Body of pancreas (tissue), 4 donors: ENCODE results near the gene CARS2. TPM values are rescaled to one million over a fixed set of nuclear protein-coding genes. Genes with fewer than 3 reads are reported as not detected.

ENCODE experiments used
- ATAC-seq: fragments of 150-250 bp; one replicate; pipeline ENCODE4 v1.9.1; 2016
- DNase-seq, 4 donors: peaks; one replicate each; pipeline ENCODE4 v3.0.0-alpha.2; 2019
- H3K27ac ChIP-seq, 4 donors: fragments of 200-600 bp; sonication (generic); 1 replicate in 3 of 4; 2 replicates in 1 of 4; pipeline versions ENCODE4 v1.5.1 to v1.6.1; 2016 to 2019; ENCODE audit warnings: mild to moderate bottlenecking in 1 of 4, mixed read lengths in 1 of 4, moderate library complexity in 1 of 4
- H3K27me3 ChIP-seq, 2 donors: fragments of 200-600 bp; sonication (generic); one replicate each; pipeline ENCODE4 v1.6.0; 2016; ENCODE audit warnings: mild to moderate bottlenecking in 1 of 2
- H3K36me3 ChIP-seq, 2 donors: fragments of 200-600 bp; sonication (generic); replicated peaks in 1 of 2; 2 replicates each; pipeline ENCODE4 v1.5.1; 2016; ENCODE audit warnings: low read depth in 2 of 2; ENCODE audit not compliant: insufficient read depth in 1 of 2
- H3K4me1 ChIP-seq: fragments of 200-600 bp; sonication (generic); one replicate; pipeline ENCODE4 v1.6.0; 2016
- H3K4me3 ChIP-seq, 2 donors: fragments of 200-600 bp; sonication (generic); 1 replicate in 1 of 2; 2 replicates in 1 of 2; pipeline ENCODE4 v1.5.1; 2016 to 2019
- H3K9me3 ChIP-seq, 3 donors: fragments of 200-600 bp; sonication (generic); 1 replicate in 2 of 3; 2 replicates in 1 of 3; pipeline ENCODE4 v1.5.1; 2016
- POLR2A ChIP-seq, 3 donors: fragments of 450-650 bp; IDR thresholded peaks; one replicate each; pipeline ENCODE4 v1.6.1; 2016; ENCODE audit warnings: antibody characterized with exemption in 3 of 3, mild to moderate bottlenecking in 2 of 3
- WGBS, 2 donors: methylation state at CpG; one replicate each; pipeline ENCODE4 v1.1.5; 2017; 5-methylcytosine and 5-hydroxymethylcytosine counted together
- intact Hi-C: fragments of 100-400 bp; cut with DNase I; formaldehyde crosslinking; loops from one replicate; pipeline ENCODE4 v1.15.1; 2023
- total RNA-seq, 2 donors: library from RNA; depleted of rRNA; stranded (reverse); fragments of >200 nt; gene quantifications; one replicate each; pipeline ENCODE4 v1.1.0, GENCODE V29; 2016
- TF ChIP-seq, protein P1 (sequence below), 7 experiments: fragments of 450-650 bp in 4 of 7; fragments of 200-600 bp in 3 of 7; sonication (generic) in 3 of 7; IDR thresholded peaks; one replicate each; pipeline ENCODE4 v1.5.1; 2016 to 2019; ENCODE audit warnings: antibody characterized with exemption in 7 of 7

CARS2 gene
- total RNA-seq, 2 donors from 2014 or later, result 30.1 to 43.5 TPM

DNA sequence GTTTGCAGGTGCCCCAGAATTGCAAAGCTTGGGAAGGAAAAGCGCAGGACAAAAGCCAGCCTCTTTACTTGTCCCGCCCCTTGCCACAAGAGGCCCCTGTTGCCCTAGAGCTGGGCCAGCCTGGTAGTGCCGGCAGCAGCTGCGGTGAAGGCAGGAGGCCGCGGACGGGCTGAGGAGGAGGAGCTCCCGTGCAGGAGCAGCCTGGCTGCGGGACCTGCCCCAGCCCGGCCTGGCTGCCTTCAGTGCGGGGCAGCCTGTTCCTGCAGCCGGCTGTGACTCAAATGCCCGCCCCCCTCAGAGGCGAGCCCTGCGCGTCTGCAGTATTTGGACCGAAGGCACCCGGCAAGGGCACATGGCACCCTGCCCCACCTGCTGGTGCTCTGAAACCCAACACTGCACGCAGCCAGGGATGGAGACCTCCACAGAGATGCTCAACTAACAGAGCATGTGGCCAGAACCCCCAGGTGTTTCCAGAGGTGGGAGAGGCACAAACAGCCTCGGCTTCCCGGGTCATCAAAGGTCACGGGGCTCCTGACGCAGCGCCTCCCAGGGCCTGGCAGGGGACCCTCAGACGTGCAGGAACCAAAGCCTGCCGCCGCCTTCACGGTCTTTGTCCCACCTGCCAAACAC is 60.9 kb downstream of the CARS2 start:
- peaks cover 8% of the 10 kb centered on the region for H3K4me1 ChIP-seq
- no peaks in the 10 kb centered on the region for H3K9me3 ChIP-seq
- ATAC-seq (peak; percentile 82), DNase-seq (peak; percentile 61 to 73 (median 70))
- WGBS, 2 donors, result 43% methylated on average over 28 of the region's 28 CpGs; no CpG with 5 or more reads in 1 of the 2 donors
- H3K36me3 ChIP-seq, result peaks cover 10 to 14% of the 10 kb centered on the region in 2 donors
- intact Hi-C loops, result no loop called here
- no peak overlapping the region for H3K27ac ChIP-seq
- no peak overlapping the region for H3K4me3 ChIP-seq
- H3K27me3 ChIP-seq, result no peaks in the 10 kb centered on the region
- no peak for TF ChIP-seq POLR2A (IDR thresholded peaks at IDR 0.05)
- TF ChIP-seq, protein P1, sequence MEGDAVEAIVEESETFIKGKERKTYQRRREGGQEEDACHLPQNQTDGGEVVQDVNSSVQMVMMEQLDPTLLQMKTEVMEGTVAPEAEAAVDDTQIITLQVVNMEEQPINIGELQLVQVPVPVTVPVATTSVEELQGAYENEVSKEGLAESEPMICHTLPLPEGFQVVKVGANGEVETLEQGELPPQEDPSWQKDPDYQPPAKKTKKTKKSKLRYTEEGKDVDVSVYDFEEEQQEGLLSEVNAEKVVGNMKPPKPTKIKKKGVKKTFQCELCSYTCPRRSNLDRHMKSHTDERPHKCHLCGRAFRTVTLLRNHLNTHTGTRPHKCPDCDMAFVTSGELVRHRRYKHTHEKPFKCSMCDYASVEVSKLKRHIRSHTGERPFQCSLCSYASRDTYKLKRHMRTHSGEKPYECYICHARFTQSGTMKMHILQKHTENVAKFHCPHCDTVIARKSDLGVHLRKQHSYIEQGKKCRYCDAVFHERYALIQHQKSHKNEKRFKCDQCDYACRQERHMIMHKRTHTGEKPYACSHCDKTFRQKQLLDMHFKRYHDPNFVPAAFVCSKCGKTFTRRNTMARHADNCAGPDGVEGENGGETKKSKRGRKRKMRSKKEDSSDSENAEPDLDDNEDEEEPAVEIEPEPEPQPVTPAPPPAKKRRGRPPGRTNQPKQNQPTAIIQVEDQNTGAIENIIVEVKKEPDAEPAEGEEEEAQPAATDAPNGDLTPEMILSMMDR (IDR thresholded peaks at IDR 0.05), result peak in 4 of 7 experiments; percentile 10 to 52 (median 46)

DNA sequence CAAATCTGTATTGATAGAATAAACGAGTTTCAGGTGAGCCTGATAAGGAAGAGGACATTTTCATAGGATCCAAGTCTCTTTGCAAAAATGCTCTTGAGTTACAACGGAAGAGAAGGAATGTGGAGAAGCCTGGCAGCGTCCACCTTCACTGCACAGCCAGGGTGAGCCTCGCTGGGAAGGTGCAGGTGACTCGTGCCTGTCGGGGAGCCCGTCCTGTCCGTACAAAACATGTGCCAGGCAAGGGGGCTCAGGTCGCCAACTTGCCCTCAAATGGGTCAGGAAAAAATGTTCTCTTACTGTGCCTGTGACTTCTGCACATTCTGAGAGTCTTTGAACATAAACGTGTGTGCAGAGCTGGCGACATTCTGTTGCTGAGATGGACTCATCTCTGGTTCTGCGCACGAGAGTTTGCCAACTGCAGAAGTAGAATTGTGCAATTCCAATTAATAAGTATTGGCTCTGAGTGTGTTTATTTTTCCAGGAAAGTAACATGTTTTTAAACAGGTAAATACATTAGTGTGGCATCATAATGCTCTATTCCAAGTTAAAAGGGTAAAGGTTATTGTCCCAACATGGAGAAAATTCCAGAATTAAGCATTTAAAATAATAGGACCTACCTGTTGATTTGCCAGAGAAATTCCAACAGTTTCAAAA is 62.0 kb downstream of the CARS2 start:
- DNase-seq (peak in 1 of 4 donors; percentile 2), ATAC-seq (no peak)
- Histone ChIP-seq H3K9me3 (no peaks in the 10 kb centered on the region), H3K27ac (no peak overlapping the region), H3K4me3 (no peak overlapping the region), H3K27me3 (no peaks in the 10 kb centered on the region), H3K4me1 (peaks cover 8% of the 10 kb centered on the region), H3K36me3 (peaks cover 10 to 21% of the 10 kb centered on the region in 2 donors)
- WGBS, 2 donors, result 76% methylated on average over 13 of the region's 13 CpGs
- intact Hi-C loops, result no loop called here
- TF ChIP-seq POLR2A (IDR thresholded peaks at IDR 0.05), result no peak
- TF ChIP-seq, protein P1 (IDR thresholded peaks at IDR 0.05), result no peak

DNA sequence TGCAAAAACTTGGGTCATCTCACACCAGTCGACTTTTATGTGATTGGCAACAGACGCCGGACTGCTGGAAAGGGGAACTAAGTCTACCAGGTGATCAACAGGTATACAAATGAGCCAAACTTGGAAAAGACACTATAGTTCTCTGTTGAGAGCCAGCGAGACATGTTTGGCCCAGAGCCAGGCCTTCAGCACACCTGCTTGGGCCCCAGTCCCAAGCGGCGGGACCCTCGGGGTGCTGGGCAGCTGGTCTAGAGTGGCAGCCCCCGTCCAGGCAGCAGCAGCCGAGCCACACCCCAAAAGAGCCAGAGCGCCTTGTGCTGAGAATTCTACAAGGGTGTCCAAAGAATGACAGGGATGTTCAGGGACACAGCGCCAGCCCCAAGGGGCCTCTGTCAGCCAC is 62.6 kb downstream of the CARS2 start:
- H3K27me3 ChIP-seq, result no peaks in the 10 kb centered on the region
- intact Hi-C loops, result no loop called here
- H3K4me3 ChIP-seq, result no peak overlapping the region
- no peak for TF ChIP-seq POLR2A (IDR thresholded peaks at IDR 0.05)
- TF ChIP-seq, protein P1 (IDR thresholded peaks at IDR 0.05), result no peak
- H3K36me3 ChIP-seq, result peaks cover 10 to 22% of the 10 kb centered on the region in 2 donors
- ATAC-seq (no peak), DNase-seq (peak in 2 of 4 donors; percentile 26 to 42)
- H3K27ac ChIP-seq, result no peak overlapping the region
- peaks cover 8% of the 10 kb centered on the region for H3K4me1 ChIP-seq
- H3K9me3 ChIP-seq, result no peaks in the 10 kb centered on the region
- WGBS, 2 donors, result 68 to 83% methylated on average over 11 of the region's 11 CpGs

DNA sequence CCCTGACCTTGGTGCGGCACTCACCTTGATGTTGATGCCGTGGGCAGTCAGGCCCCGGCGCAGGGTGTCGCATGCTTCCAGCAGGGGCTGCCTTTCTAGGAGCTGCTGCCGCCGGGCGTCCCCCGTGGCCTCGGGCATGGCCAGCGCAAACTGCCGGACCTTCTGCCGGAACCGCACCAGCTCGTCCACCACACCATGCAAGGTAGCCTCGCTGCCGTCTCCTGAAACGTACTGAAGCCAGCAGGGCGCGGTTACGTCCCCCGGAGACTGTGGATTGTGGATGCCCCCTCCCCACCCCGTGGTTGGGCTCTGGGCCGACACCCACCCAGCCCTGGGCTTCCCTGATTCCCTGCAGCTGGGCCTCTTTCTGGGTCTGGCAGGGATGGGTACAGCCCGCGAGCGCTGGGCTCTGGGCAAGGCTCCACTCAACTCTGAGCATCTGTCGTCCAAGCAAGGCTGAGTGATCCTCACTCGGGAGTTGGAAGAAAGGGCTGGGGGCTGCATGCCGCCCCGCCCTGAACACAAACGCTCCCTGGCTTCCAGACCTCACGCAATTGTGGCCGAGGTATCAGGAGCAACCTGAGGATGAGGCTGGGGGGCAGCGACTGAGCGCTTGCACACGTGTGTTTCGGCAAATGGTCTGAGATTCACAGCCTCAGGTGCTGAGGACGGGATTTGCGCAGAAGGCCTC is 63.5 kb downstream of the CARS2 start:
- TF ChIP-seq POLR2A (IDR thresholded peaks at IDR 0.05), result no peak
- TF ChIP-seq, protein P1 (IDR thresholded peaks at IDR 0.05), result no peak
- Histone ChIP-seq H3K4me3 (no peak overlapping the region), H3K9me3 (no peaks in the 10 kb centered on the region), H3K27me3 (no peaks in the 10 kb centered on the region), H3K36me3 (peaks cover 10 to 26% of the 10 kb centered on the region in 2 donors), H3K27ac (no peak overlapping the region), H3K4me1 (peaks cover 8% of the 10 kb centered on the region)
- DNase-seq (no peak), ATAC-seq (no peak)
- 92 to 93% methylated on average over 16 to 31 of the region's 40 CpGs for WGBS, 2 donors
- intact Hi-C loops, result no loop called here
